Thyroid gland (tissue), 4 donors: ENCODE measurements around the gene HBE1. TPM values are rescaled to one million over a fixed set of nuclear protein-coding genes. Genes with fewer than 3 reads are reported as not detected.
A peak's percentile ranks its signal among the peaks of the same experiment; 100 is the strongest.

Experiments used
- DNase-seq, 2 donors: peaks; one replicate each; pipeline ENCODE4 v3.0.0-alpha.2; 2019
- H3K27ac ChIP-seq, 3 donors: fragments of 200-600 bp; sonication (generic); 1 replicate in 2 of 3; 2 replicates in 1 of 3; pipeline ENCODE4 v1.5.1; 2016 to 2019; ENCODE audit warnings: mild to moderate bottlenecking in 1 of 3, moderate library complexity in 1 of 3
- H3K27me3 ChIP-seq: fragments of 200-600 bp; sonication (generic); one replicate; pipeline ENCODE4 v1.5.1; 2019
- H3K36me3 ChIP-seq, 2 donors: fragments of 200-600 bp; sonication (generic); one replicate each; pipeline ENCODE4 v1.5.1; 2016 to 2019
- H3K4me1 ChIP-seq, 2 donors: fragments of 200-600 bp; sonication (generic); one replicate each; pipeline ENCODE4 v1.5.1; 2017 to 2019
- H3K4me3 ChIP-seq, 3 donors: fragments of 200-600 bp; sonication (generic); replicated peaks in 1 of 3; 1 replicate in 2 of 3; 2 replicates in 1 of 3; pipeline ENCODE4 v1.5.1; 2016; ENCODE audit warnings: mild to moderate bottlenecking in 1 of 3
- H3K9me3 ChIP-seq: fragments of 200-600 bp; sonication (generic); one replicate; pipeline ENCODE4 v1.5.1; 2017
- CTCF ChIP-seq, 6 experiments: fragments of 200-600 bp in 3 of 6; fragments of 450-650 bp in 3 of 6; sonication (generic) in 3 of 6; IDR thresholded peaks; one replicate each; pipeline ENCODE4 v1.5.1; 2016 to 2019; ENCODE audit warnings: antibody characterized with exemption in 6 of 6, mild to moderate bottlenecking in 2 of 6, inconsistent platforms in 1 of 6, moderate library complexity in 1 of 6
- POLR2A ChIP-seq, 2 donors: fragments of 450-650 bp; IDR thresholded peaks; one replicate each; pipeline ENCODE4 v1.6.1; 2017; ENCODE audit warnings: antibody characterized with exemption in 2 of 2, mild to moderate bottlenecking in 2 of 2, moderate library complexity in 1 of 2
- WGBS, 2 donors: methylation state at CpG; one replicate each; pipeline ENCODE4 v1.1.5; 2017; 5-methylcytosine and 5-hydroxymethylcytosine counted together
- intact Hi-C: fragments of 100-400 bp; cut with DNase I; formaldehyde crosslinking; loops from one replicate; pipeline ENCODE4 v1.15.1; 2023
- total RNA-seq, 4 donors: library from RNA; depleted of rRNA; stranded (reverse); fragments of >200 nt; gene quantifications; one replicate each; pipeline ENCODE4 v1.2.3, GENCODE V29; 2016

Gene HBE1
- total RNA-seq, 4 donors from 2014 or later: 1.2 TPM; not detected in 3

- H3K36me3 ChIP-seq: no peaks in the 10 kb centered on the region
- no peaks in the 10 kb centered on the region for H3K9me3 ChIP-seq
- TF ChIP-seq CTCF (IDR thresholded peaks at IDR 0.05): no peak
- no peak for TF ChIP-seq POLR2A (IDR thresholded peaks at IDR 0.05)
- intact Hi-C loops: no loop called here
- no peaks in the 10 kb centered on the region for H3K4me1 ChIP-seq
- no peak overlapping the region for H3K27ac ChIP-seq
- DNase-seq: no peak
- no peak overlapping the region for H3K4me3 ChIP-seq
- H3K27me3 ChIP-seq: no peaks in the 10 kb centered on the region
Measured at GRCh38 chr11:5281596-5281995, 11.9 kb upstream of the HBE1 start.

- no peak overlapping the region for H3K27ac ChIP-seq
- 62 to 66% methylated on average over 3 of the region's 3 CpGs for WGBS, 2 donors
- no peaks in the 10 kb centered on the region for H3K9me3 ChIP-seq
- no peaks in the 10 kb centered on the region for H3K36me3 ChIP-seq
- intact Hi-C loops: no loop called here
- no peaks in the 10 kb centered on the region for H3K27me3 ChIP-seq
- no peaks in the 10 kb centered on the region for H3K4me1 ChIP-seq
- no peak for TF ChIP-seq CTCF (IDR thresholded peaks at IDR 0.05)
- no peak for TF ChIP-seq POLR2A (IDR thresholded peaks at IDR 0.05)
- DNase-seq: peak; percentile 4 to 9
- H3K4me3 ChIP-seq: no peak overlapping the region
Measured at GRCh38 chr11:5280582-5281102, 10.9 kb upstream of the HBE1 start.

GRCh38 chr11:5279471-5280090 lies 9.8 kb upstream of the HBE1 start:
- Histone ChIP-seq H3K9me3 (no peaks in the 10 kb centered on the region), H3K4me1 (no peaks in the 10 kb centered on the region), H3K27ac (no peak overlapping the region), H3K36me3 (no peaks in the 10 kb centered on the region), H3K4me3 (no peak overlapping the region), H3K27me3 (no peaks in the 10 kb centered on the region)
- DNase-seq: no peak
- WGBS, 2 donors: 75 to 86% methylated on average over 4 of the region's 4 CpGs
- intact Hi-C loops: no loop called here
- TF ChIP-seq CTCF (IDR thresholded peaks at IDR 0.05) (no peak), POLR2A (IDR thresholded peaks at IDR 0.05) (no peak)

- Histone ChIP-seq H3K36me3 (no peaks in the 10 kb centered on the region), H3K4me1 (no peaks in the 10 kb centered on the region), H3K27ac (no peak overlapping the region), H3K27me3 (no peaks in the 10 kb centered on the region), H3K4me3 (no peak overlapping the region), H3K9me3 (no peaks in the 10 kb centered on the region)
- intact Hi-C loops: no loop called here
- DNase-seq: no peak
- 78 to 82% methylated on average over 1 of the region's 1 CpG for WGBS, 2 donors
- TF ChIP-seq POLR2A (IDR thresholded peaks at IDR 0.05) (no peak), CTCF (IDR thresholded peaks at IDR 0.05) (no peak)
Measured at GRCh38 chr11:5277807-5278382, 8.2 kb upstream of the HBE1 start.

- Histone ChIP-seq H3K36me3 (no peaks in the 10 kb centered on the region), H3K4me1 (no peaks in the 10 kb centered on the region), H3K9me3 (no peaks in the 10 kb centered on the region), H3K27me3 (no peaks in the 10 kb centered on the region), H3K27ac (no peak overlapping the region), H3K4me3 (no peak overlapping the region)
- intact Hi-C loops: no loop called here
- TF ChIP-seq CTCF (IDR thresholded peaks at IDR 0.05) (no peak), POLR2A (IDR thresholded peaks at IDR 0.05) (no peak)
- WGBS, 2 donors: 84 to 88% methylated on average over 2 of the region's 2 CpGs
- no peak for DNase-seq
Measured at GRCh38 chr11:5276697-5277096, 7.0 kb upstream of the HBE1 start.
